HepG2 (cell line): Measurements from ENCODE around the gene BCAS4. TPM values are rescaled to one million over a fixed set of nuclear protein-coding genes. Genes with fewer than 3 reads are reported as not detected.

Source experiments
- ARID3A ChIP-seq: IDR thresholded peaks from 2 replicates; pipeline ENCODE4 v1.6.1; 2012; ENCODE audit warnings: low read depth, low read length, improper control_type of control experiment
- ASH2L ChIP-seq: fragments of 300-600, 200-600 bp; sonication (generic); IDR thresholded peaks from 2 replicates; pipeline ENCODE4 v1.7.0; 2017; ENCODE audit warnings: low read depth, mild to moderate bottlenecking, moderate library complexity, mixed read lengths, low read length; ENCODE audit not compliant: insufficient read length
- CBX1 ChIP-seq: IDR thresholded peaks from one replicate; pipeline ENCODE4 v1.6.1; 2016; ENCODE audit warnings: antibody characterized with exemption, low read depth
- CCDC6 ChIP-seq: sonication (generic); formaldehyde crosslinking; IDR thresholded peaks from 2 replicates; pipeline ENCODE4 v1.8.1; 2022; ENCODE audit warnings: mild to moderate bottlenecking, missing genetic modification reagents, moderate library complexity
- GTF3A ChIP-seq: sonication (generic); formaldehyde crosslinking; conservative IDR thresholded peaks from 2 replicates; pipeline ENCODE4 v1.4.0; 2020; ENCODE audit warnings: mild to moderate bottlenecking, missing genetic modification reagents
- HDAC1 ChIP-seq: sonication (generic); formaldehyde crosslinking; IDR thresholded peaks from 2 replicates; pipeline ENCODE4 v1.5.1; 2020; ENCODE audit warnings: mild to moderate bottlenecking, missing genetic modification reagents
- NFYB ChIP-seq: sonication (generic); formaldehyde crosslinking; IDR thresholded peaks from 2 replicates; pipeline ENCODE4 v1.4.0; 2020; ENCODE audit warnings: missing genetic modification reagents
- PLRG1 ChIP-seq: fragments of 450-650 bp; conservative IDR thresholded peaks from 2 replicates; pipeline ENCODE4 v1.6.1; 2016
- PLSCR1 ChIP-seq: sonication (generic); formaldehyde crosslinking; IDR thresholded peaks from 2 replicates; pipeline ENCODE4 v1.5.0; 2020; ENCODE audit warnings: missing genetic modification reagents, mild to moderate bottlenecking, borderline replicate concordance
- PRDM15 ChIP-seq: sonication (generic); formaldehyde crosslinking; IDR thresholded peaks from 2 replicates; pipeline ENCODE4 v1.4.0; 2020; ENCODE audit warnings: missing genetic modification reagents
- RBM22 ChIP-seq: fragments of 200-400 bp; formaldehyde crosslinking; optimal IDR thresholded peaks from 2 replicates; pipeline ENCODE3; 2017; ENCODE audit warnings: mild to moderate bottlenecking, low read length, moderate library complexity
- SYNCRIP ChIP-seq: fragments of 200-400 bp; formaldehyde crosslinking; IDR thresholded peaks from 2 replicates; pipeline ENCODE4 v1.6.1; 2018; ENCODE audit warnings: mild to moderate bottlenecking, low read depth, low read length; ENCODE audit not compliant: insufficient read depth
- TCF7L2 ChIP-seq: IDR thresholded peaks from 2 replicates; pipeline ENCODE4 v1.6.1; 2011; ENCODE audit warnings: mild to moderate bottlenecking, low read depth, low read length, moderate library complexity
- U2AF2 ChIP-seq: fragments of 200-400 bp; formaldehyde crosslinking; IDR thresholded peaks from 2 replicates; pipeline ENCODE4 v1.6.1; 2017; ENCODE audit warnings: low read depth, mild to moderate bottlenecking, low read length
- ZBTB25 ChIP-seq: IDR thresholded peaks from 2 replicates; pipeline ENCODE4 v1.6.1; 2018; ENCODE audit warnings: missing genetic modification reagents
- ZFP37 ChIP-seq: sonication (generic); formaldehyde crosslinking; IDR thresholded peaks from 2 replicates; pipeline ENCODE4 v1.4.0; 2020; ENCODE audit warnings: missing genetic modification reagents, borderline replicate concordance
- ZKSCAN1 ChIP-seq: fragments of 150-350 bp; IDR thresholded peaks from 2 replicates; pipeline ENCODE4 v1.6.1; 2014; ENCODE audit warnings: low read length
- ZNF275 ChIP-seq: sonication (generic); formaldehyde crosslinking; IDR thresholded peaks from 2 replicates; pipeline ENCODE4 v1.8.0; 2022; ENCODE audit warnings: missing genetic modification reagents, mild to moderate bottlenecking, inconsistent platforms, borderline replicate concordance
- ZNF382 ChIP-seq: sonication (generic); formaldehyde crosslinking; IDR thresholded peaks from 2 replicates; pipeline ENCODE4 v1.5.0; 2020; ENCODE audit warnings: missing genetic modification reagents, mild to moderate bottlenecking, borderline replicate concordance
- ZNF570 ChIP-seq: sonication (generic); formaldehyde crosslinking; IDR thresholded peaks from 2 replicates; pipeline ENCODE4 v1.4.0; 2020; ENCODE audit warnings: mild to moderate bottlenecking, missing genetic modification reagents, borderline replicate concordance
- ZNF678 ChIP-seq: sonication (generic); formaldehyde crosslinking; IDR thresholded peaks from 2 replicates; pipeline ENCODE4 v1.4.0; 2020; ENCODE audit warnings: mild to moderate bottlenecking, missing genetic modification reagents
- polyA plus RNA-seq, 8 experiments: library from polyadenylated mRNA; depleted of rRNA in 3 of 8; stranded (reverse) in 7 of 8; unstranded in 1 of 8; fragments of >200 nt; fragmentation: Illumina TruSeq in 4 of 8; extraction: Trizol in 4 of 8; gene quantifications; 2 replicates each; pipeline versions ENCODE4 v1.2.1 to v1.2.3, GENCODE V29; 2011 to 2016; ENCODE audit warnings: low read depth in 4 of 8, missing spikeins in 1 of 8, mixed read lengths in 1 of 8; ENCODE audit not compliant: insufficient read depth in 1 of 8
- total RNA-seq, 5 experiments: library from RNA; depleted of rRNA; stranded (reverse); fragments of >200 nt; fragmentation: Illumina TruSeq; extraction: Trizol; gene quantifications; 2 replicates each; pipeline ENCODE4 v1.2.3, GENCODE V29; 2016; ENCODE audit warnings: low read depth in 1 of 5

The BCAS4 gene
- total and polyA plus RNA-seq, 2 of the 13 experiments (the other 11 are each of a cell fraction or from before 2014, with no cell fraction given): 7.2 to 8.0 TPM

- peak; percentile 94 for TF ChIP-seq ARID3A
- TF ChIP-seq HDAC1 (CRISPR knock-in tag): peak; percentile 85
- no peak for TF ChIP-seq NFYB (CRISPR knock-in tag)
- no peak for TF ChIP-seq ZFP37 (CRISPR knock-in tag)
- TF ChIP-seq PLSCR1 (CRISPR knock-in tag): no peak
- TF ChIP-seq GTF3A (CRISPR knock-in tag): no peak
- TF ChIP-seq ZNF275 (CRISPR knock-in tag): 0 out of 2 replicates have a peak, but pooled peaks have one; percentile 55
- peak; percentile 81; the same call in 1 of the 2 replicates for TF ChIP-seq ZBTB25
- no peak for TF ChIP-seq TCF7L2
- no peak for TF ChIP-seq CCDC6
- TF ChIP-seq PLRG1: no peak
- TF ChIP-seq ASH2L: peak; percentile 88
- TF ChIP-seq ZNF382 (CRISPR knock-in tag): no peak
- no peak for TF ChIP-seq ZNF570 (CRISPR knock-in tag)
- TF ChIP-seq CBX1: no peak
- no peak for TF ChIP-seq U2AF2
- no peak for TF ChIP-seq SYNCRIP
- no peak for TF ChIP-seq ZNF678 (CRISPR knock-in tag)
- TF ChIP-seq ZKSCAN1: no peak
- TF ChIP-seq PRDM15 (CRISPR knock-in tag): 0 out of 2 replicates have a peak, but pooled peaks have one; percentile 35
- no peak for TF ChIP-seq RBM22
These were observed 48.5 kb upstream of the BCAS4 start (continued) for GRCh38 chr20:50746138-50746940.
